Measurements from ENCODE around the gene DMAP1.

DMAP1 gene

DNA sequence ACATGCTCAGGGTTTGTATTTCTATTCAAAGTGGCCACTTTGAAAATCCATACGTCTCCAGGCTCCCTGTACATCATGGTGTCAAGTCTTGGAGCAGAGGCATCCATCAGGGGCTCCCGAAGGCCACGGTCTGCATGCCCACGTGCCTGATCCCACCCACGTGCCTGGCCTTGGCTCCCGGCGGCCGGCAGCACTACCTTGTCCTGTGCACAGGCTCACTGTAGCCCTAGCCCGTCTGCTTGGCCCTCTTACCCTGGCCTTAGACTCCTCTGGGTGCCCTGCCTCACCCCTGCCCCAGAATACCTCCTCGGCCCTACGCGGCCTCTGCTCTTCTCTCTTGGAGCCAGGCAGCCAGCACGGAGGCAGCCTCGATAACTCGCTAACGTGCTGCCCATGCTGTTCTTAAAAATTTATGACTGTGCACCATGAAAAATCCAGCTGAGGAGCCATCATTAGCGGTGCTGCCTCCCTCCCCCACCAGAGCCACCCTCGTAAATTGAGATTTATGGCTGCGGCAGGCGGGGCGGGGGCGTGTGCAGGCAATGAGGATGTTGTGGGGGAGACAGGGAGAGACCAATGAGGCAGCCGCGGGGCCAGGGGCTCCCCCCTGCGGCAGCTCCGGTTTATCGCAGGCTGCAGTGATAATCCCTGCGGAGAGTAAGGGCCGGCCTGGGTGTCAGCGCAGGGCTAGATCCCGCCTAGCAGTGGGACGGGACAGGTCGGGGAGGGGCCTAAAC is 24.6 kb downstream of the DMAP1 start (continued):
- TF ChIP-seq ZBTB7A (tag by site-specific recombination; IDR thresholded peaks at IDR 0.05; ENCODE audit: low read depth) (no peak), ZNF571 (tag by site-specific recombination; IDR thresholded peaks at IDR 0.05) (no peak), ZNF169 (tag by site-specific recombination; IDR thresholded peaks at IDR 0.05) (no peak), ZNF292 (tag by site-specific recombination; IDR thresholded peaks at IDR 0.05; ENCODE audit: borderline replicate concordance, low read depth) (no peak), ZNF391 (tag by site-specific recombination; IDR thresholded peaks at IDR 0.05; ENCODE audit: borderline replicate concordance, low read depth) (peak; percentile 90; the same call in 1 of the 2 replicates), ZNF138 (tag by site-specific recombination; IDR thresholded peaks at IDR 0.05; ENCODE audit: borderline replicate concordance) (no peak), ZNF366 (tag by site-specific recombination; conservative IDR thresholded peaks at IDR 0.05) (no peak), ZNF701 (tag by site-specific recombination; IDR thresholded peaks at IDR 0.05) (no peak), MEIS1 (CRISPR knock-in tag; IDR thresholded peaks at IDR 0.05; ENCODE audit: borderline replicate concordance) (no peak), ZNF354C (tag by site-specific recombination; IDR thresholded peaks at IDR 0.05; ENCODE audit: borderline replicate concordance, low read depth) (no peak), YY2 (tag by site-specific recombination; IDR thresholded peaks at IDR 0.05) (no peak; the same call in 1 of the 2 replicates), ZNF768 (tag by site-specific recombination; IDR thresholded peaks at IDR 0.05) (no peak), ZNF37A (tag by site-specific recombination; IDR thresholded peaks at IDR 0.05) (no peak), SCRT1 (tag by site-specific recombination; IDR thresholded peaks at IDR 0.05; ENCODE audit: borderline replicate concordance) (no peak), ZEB2 (tag by site-specific recombination; IDR thresholded peaks at IDR 0.05) (peak; percentile 91), ZNF175 (tag by site-specific recombination; IDR thresholded peaks at IDR 0.05) (no peak), ZNF660 (tag by site-specific recombination; IDR thresholded peaks at IDR 0.05) (peak; percentile 93), ZNF621 (tag by site-specific recombination; IDR thresholded peaks at IDR 0.05) (no peak), SETDB1 (IDR thresholded peaks at IDR 0.05; ENCODE audit: insufficient read length, low read length) (peak; percentile 25), RBAK (tag by site-specific recombination; IDR thresholded peaks at IDR 0.05) (no peak), ZNF221 (tag by site-specific recombination; IDR thresholded peaks at IDR 0.05; ENCODE audit: borderline replicate concordance) (no peak), ZNF623 (tag by site-specific recombination; IDR thresholded peaks at IDR 0.05) (no peak), ZIC2 (tag by site-specific recombination; IDR thresholded peaks at IDR 0.05) (peak; percentile 99), KLF7 (tag by site-specific recombination; IDR thresholded peaks at IDR 0.05; ENCODE audit: borderline replicate concordance) (peak; percentile 93; the same call in 1 of the 2 replicates), KLF1 (tag by site-specific recombination; IDR thresholded peaks at IDR 0.05) (peak; percentile 95)
- TF ChIP-seq, protein P1, sequence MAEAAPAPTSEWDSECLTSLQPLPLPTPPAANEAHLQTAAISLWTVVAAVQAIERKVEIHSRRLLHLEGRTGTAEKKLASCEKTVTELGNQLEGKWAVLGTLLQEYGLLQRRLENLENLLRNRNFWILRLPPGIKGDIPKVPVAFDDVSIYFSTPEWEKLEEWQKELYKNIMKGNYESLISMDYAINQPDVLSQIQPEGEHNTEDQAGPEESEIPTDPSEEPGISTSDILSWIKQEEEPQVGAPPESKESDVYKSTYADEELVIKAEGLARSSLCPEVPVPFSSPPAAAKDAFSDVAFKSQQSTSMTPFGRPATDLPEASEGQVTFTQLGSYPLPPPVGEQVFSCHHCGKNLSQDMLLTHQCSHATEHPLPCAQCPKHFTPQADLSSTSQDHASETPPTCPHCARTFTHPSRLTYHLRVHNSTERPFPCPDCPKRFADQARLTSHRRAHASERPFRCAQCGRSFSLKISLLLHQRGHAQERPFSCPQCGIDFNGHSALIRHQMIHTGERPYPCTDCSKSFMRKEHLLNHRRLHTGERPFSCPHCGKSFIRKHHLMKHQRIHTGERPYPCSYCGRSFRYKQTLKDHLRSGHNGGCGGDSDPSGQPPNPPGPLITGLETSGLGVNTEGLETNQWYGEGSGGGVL (tag by site-specific recombination; IDR thresholded peaks at IDR 0.05) = peak; percentile 89
- TF ChIP-seq, protein P2, sequence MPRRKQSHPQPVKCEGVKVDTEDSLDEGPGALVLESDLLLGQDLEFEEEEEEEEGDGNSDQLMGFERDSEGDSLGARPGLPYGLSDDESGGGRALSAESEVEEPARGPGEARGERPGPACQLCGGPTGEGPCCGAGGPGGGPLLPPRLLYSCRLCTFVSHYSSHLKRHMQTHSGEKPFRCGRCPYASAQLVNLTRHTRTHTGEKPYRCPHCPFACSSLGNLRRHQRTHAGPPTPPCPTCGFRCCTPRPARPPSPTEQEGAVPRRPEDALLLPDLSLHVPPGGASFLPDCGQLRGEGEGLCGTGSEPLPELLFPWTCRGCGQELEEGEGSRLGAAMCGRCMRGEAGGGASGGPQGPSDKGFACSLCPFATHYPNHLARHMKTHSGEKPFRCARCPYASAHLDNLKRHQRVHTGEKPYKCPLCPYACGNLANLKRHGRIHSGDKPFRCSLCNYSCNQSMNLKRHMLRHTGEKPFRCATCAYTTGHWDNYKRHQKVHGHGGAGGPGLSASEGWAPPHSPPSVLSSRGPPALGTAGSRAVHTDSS (tag by site-specific recombination; IDR thresholded peaks at IDR 0.05) = no peak
- TF ChIP-seq, protein P3, sequence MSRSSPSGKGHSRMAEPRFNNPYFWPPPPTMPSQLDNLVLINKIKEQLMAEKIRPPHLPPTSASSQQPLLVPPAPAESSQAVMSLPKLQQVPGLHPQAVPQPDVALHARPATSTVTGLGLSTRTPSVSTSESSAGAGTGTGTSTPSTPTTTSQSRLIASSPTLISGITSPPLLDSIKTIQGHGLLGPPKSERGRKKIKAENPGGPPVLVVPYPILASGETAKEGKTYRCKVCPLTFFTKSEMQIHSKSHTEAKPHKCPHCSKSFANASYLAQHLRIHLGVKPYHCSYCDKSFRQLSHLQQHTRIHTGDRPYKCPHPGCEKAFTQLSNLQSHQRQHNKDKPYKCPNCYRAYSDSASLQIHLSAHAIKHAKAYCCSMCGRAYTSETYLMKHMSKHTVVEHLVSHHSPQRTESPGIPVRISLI (tag by site-specific recombination; IDR thresholded peaks at IDR 0.05) = no peak
- TF ChIP-seq, protein P4, sequence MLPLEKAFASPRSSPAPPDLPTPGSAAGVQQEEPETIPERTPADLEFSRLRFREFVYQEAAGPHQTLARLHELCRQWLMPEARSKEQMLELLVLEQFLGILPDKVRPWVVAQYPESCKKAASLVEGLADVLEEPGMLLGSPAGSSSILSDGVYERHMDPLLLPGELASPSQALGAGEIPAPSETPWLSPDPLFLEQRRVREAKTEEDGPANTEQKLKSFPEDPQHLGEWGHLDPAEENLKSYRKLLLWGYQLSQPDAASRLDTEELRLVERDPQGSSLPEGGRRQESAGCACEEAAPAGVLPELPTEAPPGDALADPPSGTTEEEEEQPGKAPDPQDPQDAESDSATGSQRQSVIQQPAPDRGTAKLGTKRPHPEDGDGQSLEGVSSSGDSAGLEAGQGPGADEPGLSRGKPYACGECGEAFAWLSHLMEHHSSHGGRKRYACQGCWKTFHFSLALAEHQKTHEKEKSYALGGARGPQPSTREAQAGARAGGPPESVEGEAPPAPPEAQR (tag by site-specific recombination; IDR thresholded peaks at IDR 0.05) = peak; percentile 41; the same call in 1 of the 2 replicates
- TF ChIP-seq, protein P5, sequence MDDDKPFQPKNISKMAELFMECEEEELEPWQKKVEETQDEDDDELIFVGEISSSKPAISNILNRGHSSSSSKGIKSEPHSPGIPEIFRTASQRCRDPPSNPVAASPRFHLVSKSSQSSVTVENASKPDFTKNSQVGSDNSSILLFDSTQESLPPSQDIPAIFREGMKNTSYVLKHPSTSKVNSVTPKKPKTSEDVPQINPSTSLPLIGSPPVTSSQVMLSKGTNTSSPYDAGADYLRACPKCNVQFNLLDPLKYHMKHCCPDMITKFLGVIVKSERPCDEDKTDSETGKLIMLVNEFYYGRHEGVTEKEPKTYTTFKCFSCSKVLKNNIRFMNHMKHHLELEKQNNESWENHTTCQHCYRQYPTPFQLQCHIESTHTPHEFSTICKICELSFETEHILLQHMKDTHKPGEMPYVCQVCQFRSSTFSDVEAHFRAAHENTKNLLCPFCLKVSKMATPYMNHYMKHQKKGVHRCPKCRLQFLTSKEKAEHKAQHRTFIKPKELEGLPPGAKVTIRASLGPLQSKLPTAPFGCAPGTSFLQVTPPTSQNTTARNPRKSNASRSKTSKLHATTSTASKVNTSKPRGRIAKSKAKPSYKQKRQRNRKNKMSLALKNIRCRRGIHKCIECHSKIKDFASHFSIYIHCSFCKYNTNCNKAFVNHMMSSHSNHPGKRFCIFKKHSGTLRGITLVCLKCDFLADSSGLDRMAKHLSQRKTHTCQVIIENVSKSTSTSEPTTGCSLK (tag by site-specific recombination; IDR thresholded peaks at IDR 0.05) = no peak
- TF ChIP-seq, protein P6, sequence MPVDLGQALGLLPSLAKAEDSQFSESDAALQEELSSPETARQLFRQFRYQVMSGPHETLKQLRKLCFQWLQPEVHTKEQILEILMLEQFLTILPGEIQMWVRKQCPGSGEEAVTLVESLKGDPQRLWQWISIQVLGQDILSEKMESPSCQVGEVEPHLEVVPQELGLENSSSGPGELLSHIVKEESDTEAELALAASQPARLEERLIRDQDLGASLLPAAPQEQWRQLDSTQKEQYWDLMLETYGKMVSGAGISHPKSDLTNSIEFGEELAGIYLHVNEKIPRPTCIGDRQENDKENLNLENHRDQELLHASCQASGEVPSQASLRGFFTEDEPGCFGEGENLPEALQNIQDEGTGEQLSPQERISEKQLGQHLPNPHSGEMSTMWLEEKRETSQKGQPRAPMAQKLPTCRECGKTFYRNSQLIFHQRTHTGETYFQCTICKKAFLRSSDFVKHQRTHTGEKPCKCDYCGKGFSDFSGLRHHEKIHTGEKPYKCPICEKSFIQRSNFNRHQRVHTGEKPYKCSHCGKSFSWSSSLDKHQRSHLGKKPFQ (tag by site-specific recombination; IDR thresholded peaks at IDR 0.05) = peak; percentile 83

All from HEK293 (cell line).